Measurements from ENCODE around the gene VN1R4.
"Not testable (repeated sequence)": the region's sequence is repeated elsewhere in the genome, so short reads cannot be mapped to it uniquely, and the experiment has no call there.

The VN1R4 gene, protein sequence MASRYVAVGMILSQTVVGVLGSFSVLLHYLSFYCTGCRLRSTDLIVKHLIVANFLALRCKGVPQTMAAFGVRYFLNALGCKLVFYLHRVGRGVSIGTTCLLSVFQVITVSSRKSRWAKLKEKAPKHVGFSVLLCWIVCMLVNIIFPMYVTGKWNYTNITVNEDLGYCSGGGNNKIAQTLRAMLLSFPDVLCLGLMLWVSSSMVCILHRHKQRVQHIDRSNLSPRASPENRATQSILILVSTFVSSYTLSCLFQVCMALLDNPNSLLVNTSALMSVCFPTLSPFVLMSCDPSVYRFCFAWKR

DNA sequence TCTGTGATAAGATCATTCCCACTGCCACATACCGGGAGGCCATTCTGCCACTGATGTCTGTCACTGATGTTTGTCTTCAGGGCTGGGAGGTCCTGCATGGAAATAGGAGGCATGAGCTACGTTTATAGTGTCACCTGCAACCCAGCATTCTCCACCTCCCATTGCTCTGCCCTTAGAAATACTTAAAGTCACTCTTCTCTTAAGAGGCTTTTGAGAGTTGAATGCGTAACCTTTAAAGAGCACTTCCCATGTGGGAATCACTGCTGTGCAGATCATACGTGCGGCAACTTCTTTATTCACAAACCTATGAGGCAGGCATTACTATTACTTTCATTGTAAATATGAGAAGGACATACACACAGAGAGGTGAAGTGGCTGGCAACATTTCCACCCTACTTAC is at the start of gene VN1R4:
TSS of gene VN1R4 (minus strand) at position 101 of the 400 bp plus-strand sequence. CDS start at position 43, 58 bp downstream.
- not testable (repeated sequence) for DNase-seq

DNA sequence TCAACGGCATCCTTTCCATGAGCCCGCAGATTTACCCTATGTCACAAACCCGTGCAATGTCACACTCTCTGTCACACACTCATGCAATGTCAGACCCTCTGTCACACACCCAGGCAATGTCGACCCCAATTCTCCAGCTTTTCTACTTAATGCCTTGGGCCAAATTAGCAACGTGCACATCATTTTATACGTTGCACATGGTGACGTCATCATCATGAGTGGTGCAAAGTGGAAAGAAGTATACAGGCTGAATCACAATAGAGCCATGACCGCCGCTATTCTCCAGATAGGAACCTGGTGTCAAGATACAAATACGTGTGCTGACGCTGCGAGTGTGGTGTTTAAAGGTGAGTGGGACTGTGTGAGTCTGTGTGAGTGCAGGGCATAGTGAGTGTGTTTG is 44.4 kb upstream of the VN1R4 start:
- DNase-seq = no peak

DNA sequence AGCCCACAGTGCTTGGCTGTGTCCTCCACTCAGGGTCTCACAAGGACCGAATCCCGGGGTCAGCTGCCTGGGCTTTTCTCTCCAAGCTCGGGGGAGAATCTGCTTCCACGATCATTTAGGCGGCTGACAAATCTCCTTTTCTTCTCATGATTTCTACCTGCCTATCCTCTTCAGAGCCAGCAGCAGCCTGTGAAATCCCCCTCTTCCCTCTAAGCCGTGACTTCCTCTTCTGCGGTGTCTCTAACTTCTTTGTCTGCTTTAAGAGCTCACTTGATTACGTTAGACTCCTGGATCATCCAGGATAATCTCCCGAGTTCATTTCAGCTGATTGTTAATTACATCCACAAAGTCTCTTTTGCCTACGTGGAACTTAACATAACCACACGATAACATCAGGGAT is 43.5 kb upstream of the VN1R4 start:
- DNase-seq = no peak

DNA sequence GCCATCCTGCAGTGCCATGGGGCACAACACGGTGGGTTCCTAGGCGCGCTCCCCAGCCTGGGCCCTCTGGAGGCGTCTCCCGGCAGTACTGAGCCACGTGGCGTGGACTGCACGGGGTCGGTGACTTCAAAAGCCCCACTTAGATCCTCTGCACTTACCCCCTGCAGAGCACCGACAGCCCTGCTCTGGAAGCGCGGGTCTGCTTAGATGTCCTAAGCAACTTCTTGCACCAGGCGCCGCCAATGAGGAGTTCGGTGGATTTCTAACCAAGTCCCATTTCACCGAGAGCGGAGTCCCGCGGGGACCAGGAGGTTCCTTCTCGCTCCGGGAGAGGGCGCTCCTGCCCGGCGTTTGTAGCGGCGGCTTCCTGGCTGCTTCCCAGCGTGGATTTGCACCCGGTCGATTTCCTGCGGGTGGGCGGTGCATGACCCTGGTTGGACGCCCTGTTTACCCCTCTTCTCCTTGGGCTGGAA is 40.9 kb upstream of the VN1R4 start:
- DNase-seq = peak; percentile 4

DNA sequence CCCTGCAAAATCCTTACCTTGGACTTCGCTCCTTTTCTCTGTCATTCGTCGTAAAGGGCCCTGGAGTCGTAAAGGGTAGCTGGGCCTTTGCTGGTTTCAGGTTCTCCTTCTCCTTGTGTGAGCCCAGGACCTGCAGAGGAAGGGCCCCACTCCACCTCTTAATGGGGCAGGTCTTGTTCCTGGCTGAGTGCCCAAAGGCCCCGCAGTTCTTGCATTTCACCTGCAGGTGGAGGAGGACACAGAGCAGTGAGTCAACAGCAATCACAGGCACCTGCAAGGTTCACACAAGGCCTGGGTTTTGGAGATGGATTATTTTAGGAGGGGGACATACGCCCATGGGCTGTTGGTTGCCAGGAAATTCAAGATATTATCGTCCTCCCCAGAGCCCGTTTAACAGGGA is 33.8 kb upstream of the VN1R4 start:
- DNase-seq = not testable (repeated sequence)

DNA sequence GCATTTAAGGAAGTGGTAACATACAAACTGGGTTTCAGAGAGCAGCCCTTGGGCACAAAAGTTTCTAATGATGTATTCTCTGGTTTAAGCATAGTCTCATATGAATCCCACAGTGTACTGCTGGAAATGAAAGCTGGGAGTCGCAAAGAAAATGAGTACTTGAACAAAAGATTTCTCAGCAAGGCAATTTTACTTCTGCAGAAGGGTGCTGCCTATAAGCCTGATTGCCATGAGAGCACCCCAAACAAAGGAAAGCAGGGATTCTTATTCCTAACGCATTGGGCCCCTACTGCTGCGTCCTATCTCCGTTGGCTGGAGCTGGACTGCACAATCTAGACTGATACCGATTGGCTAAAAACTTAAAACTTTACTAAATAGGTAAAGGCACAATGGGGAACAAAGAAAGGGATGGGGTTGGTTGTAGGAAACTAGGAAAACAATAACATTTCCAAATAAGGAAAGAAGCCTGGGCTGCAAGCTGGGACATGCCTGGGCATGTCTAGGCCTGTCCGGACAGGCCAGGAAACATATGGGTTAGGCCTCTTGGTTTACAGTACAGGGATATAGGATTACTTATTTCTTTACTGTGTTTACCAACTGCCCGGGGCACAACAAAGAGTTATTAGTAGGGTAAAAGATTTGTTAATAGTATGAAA is 27.4 kb upstream of the VN1R4 start:
- no peak for DNase-seq

DNA sequence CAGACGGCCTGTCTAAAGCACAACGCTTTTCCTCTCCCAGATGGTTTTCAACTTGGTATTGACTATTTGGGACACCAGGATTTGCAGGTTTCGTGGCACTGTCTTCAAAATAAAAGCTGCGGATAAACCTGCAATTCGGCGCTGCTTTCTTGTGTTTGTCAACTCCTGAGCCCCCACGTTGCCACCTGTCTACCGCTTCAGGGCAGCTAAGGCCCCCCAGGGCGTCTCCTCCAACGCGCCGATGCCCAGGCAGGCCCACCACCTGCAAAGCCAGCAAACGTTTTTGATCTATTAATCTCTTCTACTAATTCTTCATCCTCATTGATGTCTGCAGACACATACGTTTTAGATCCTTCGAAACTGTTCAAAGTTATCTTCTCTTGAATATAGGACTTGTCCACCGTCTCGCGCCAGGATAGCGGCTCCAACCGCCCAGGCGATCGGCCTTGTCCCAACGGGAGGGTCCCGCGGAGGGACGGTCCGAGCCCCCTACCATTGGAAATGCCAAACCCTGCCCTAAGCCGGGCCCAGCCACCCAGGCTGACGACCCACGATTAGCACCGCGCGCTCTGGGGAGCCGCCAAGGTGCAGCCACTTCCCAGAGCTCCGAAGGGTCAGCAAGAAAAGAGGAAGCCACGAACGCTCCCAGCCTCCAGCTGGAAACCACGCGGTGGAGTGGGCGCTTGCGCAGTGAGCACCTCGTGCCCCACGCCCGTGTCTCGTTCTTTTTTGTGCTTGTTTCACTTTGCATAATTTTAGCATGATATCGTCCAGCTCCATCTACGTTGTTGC is 23.4 kb upstream of the VN1R4 start:
- DNase-seq = no peak

DNA sequence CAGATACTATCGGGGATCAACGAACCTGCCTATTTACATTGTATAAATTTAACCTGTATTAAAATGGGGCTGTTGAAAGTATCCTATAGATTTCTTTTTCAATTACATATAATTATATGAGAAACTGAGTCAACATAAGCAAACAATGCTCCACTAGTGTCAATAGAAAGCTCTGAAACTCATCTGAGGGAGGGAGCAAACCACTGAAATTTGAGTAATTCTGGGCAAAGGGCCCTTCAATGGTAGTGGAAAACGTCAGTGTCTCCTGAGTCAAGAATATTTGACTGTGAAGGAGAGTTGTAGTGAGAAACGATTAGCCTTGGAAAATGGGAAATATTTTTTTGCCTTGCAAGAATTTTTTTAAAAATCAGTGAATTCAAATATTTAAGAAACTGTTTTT is 17.6 kb upstream of the VN1R4 start:
- no peak for DNase-seq

DNA sequence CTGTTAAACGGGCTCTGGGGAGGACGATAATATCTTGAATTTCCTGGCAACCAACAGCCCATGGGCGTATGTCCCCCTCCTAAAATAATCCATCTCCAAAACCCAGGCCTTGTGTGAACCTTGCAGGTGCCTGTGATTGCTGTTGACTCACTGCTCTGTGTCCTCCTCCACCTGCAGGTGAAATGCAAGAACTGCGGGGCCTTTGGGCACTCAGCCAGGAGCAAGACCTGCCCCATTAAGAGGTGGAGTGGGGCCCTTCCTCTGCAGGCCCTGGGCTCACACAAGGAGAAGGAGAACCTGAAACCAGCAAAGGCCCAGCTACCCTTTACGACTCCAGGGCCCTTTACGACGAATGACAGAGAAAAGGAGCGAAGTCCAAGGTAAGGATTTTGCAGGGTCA is 14.4 kb upstream of the VN1R4 start:
- DNase-seq = not testable (repeated sequence)

DNA sequence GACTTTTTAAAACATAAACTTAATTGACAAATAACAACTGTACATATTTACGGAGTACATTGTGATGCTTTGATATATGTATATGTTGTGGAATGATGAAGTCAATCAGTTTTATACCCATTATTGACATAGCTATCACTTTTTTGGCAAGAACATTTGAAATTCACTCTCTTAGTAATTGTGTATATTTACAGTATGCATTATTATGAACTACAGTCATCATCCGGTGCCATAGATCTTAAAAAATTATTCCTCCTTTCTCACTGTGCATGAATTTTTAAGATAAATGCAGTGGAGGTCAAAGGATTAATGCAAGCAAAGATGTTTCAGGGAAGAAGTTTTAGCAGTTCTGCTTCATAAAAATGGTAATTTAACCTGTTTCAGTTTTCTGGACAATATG is 8.0 kb upstream of the VN1R4 start:
- DNase-seq = no peak

DNA sequence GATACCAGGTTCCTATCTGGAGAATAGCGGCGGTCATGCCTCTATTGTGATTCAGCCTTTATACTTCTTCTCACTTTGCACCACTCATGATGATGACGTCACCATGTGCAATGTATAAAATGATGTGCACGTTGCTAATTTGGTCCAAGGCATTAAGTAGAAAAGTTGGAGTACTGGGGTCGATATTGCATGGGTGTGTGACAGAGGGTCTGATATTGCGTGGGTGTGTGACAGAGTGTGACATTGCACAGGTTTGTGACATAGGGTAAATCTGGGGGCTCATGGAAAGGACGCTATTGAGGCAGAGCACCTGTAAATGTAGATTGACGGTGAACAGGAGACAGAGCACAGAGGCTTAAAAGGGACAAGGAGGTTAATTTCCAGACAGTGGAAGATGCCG is 4.5 kb upstream of the VN1R4 start:
- DNase-seq = no peak

DNA sequence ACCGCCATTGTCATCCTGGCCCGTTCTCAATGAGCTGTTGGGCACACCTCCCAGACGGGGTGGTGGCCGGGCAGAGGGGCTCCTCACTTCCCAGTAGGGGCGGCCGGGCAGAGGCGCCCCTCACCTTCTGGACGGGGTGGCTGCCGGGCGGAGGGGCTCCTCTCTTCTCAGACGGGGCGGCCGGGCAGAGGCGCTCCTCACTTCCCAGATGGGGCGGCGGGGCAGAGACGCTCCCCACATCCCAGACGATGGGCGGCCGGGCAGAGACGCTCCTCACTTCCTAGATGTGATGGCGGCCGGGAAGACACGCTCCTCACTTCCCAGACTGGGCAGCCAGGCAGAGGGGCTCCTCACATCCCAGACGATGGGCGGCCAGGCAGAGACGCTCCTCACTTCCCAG is 2.3 kb upstream of the VN1R4 start:
- not testable (repeated sequence) for DNase-seq

DNA sequence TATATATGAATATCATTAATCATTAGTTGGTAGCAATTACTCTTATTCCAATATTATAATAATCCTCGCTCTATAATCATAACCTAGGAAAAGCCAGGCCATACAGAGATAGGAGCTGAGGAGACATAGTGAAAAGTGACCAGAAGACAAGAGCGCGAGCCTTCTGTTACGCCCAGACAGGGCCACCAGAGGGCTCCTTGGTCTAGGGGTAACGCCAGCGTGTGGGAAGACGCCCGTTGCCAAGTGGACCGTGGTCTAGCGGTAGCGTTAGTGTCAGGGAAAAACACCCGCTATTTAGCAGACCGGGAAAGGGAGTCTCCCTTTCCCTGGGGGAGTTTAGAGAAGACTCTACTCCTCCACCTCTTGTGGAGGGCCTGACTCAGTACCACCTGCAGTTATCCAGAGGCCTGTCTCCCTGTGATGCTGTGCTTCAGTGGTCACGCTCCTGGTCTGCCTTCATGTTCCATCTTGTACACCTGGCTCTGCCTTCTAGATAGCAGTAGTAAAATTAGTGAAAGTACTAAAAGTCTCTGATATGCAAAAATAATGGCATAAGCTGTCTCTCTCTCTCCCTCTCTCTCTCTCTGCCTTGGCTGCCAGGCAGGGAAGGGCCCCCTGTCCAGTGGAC is 9.7 kb downstream of the VN1R4 start, which contains the start of gene VN1R2:
TSS of gene VN1R2 (plus strand) at position 578 of the 628 bp plus-strand sequence. CDS start 84 bp downstream, outside the sequence.
- DNase-seq = not testable (repeated sequence)

DNA sequence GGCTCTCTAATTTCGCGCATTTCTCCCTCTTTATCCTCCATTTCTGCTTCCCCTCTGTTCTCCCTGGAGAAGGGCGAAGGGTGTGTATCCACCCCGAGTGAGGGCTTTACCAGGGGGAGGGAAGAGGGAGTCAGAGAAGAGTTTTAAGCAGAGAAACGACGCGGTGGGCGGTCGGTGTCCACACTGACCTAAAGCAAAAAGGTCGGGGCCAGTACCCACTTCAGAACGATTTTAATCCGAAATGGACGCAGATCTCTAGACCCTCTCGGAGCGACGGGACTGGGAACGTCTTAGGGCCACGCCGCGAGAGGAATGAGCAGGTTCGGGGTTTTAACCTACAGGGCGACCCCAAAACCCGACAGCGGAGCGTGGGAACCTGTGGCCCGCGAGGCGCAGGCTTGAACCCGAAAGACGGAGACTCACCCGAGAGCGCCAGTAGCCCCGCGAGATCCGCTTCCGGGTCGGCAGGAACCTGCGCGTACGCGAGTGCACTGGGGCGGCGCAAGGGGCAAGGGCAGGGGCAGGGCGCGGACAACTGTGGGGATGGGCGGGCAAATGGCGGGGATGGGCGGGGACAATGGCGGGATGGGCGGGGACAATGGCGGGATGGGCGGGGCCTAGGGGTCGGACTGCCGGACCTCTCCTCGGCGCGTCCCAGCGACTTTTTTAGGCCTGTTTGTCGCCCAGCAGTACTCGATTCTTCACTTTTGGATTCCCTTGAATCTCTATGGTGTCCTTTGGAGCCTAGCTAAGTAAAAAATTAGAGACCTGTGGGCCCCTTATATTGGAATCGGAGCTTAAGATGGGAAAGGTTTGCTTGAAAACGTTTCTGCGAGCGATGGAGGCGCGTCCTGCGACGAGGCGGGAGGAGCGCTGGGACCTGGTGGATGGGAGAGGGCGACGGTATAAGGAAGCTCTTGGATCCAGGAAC is 12.8 kb downstream of the VN1R4 start, which contains the start of gene ZNF677:
TSS of gene ZNF677 (minus strand) at position 463 of the 931 bp plus-strand sequence. CDS start 3,323 bp downstream, outside the sequence.
- no peak for DNase-seq

DNA sequence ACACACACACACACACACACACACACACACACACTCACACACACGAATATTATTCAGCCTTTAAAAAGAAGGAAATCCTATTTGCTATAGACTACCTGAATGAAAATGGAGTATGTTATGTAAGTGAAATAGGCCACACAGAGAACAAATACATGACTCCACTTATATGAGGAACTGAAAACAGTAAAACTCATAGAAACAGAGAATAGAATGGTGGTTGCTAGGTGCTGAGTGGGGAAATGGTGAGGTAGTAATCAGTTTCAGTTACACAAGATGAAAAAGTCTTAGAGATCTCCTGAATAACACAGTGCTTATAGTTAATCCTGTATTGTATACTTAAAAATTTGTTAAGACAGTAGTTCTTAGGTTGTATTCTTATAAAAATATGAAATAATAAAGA is 21.0 kb downstream of the VN1R4 start:
- no peak for DNase-seq

DNA sequence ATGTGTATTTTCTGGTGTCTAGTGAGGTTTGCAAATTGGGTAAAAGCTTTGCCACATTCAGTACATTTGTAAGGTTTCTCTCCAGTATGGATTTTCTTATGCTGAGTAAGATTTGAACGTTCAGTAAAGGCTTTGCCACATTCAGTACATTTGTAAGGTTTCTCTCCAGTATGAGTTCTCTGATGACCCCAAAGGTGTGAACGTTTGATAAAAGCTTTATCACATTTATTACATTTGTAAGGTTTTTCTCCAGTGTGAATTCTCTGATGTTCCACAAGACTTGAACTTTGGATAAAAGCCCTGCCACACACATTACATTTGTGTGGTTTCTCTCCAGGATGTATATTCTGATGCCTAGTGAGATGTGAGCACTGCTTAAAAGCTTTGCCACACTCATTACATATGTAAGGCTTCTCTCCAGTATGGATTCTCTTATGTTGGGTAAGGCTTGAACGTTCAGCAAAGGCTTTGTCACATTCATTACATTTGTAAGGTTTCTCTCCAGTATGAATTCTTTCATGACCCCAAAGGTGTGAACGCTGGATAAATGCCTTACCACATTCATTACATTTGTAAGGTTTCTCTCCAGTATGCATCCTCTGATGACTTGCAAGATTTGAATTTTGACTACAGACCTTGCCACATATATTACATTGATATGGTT is 30.3 kb downstream of the VN1R4 start:
- DNase-seq = no peak

DNA sequence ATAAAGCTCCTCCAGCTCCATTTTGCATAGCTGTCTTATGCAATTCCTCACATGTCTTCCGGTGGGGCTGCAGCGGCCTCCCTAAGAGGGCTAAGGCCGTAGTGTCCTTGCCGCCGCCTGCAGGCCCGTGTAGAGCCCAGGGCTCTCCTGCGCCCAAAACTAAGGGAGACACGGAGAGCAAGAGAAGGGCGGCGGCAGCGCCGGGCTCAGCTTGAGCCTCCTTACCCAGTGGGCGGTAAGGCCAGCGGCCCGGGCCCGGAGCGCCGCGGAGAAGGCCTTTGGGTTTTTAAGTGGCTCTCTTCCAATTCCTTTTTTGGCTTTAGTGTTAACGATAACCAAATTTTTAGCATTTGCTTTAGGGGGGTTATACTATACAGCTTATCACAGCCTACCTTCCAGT is 42.9 kb downstream of the VN1R4 start:
- DNase-seq = no peak

DNA sequence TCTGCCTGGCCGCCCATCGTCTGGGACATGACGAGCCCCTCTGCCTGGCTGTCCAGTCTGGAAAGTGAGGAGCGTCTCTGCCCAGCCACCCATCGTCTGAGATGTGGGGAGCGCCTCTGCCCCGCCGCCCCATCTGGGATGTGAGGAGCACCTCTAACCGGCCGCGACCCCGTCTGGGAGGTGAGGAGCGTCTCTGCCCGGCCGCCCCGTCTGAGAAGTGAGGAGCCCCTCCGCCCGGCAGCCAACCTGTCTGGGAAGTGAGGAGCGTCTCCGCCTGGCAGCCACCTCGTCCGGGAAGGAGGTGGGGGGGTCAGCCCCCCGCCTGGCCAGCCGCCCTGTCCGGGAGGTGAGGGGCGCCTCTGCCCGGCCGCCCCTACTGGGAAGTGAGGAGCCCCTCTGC is 44.8 kb downstream of the VN1R4 start:
- DNase-seq = not testable (repeated sequence)

All from NCI-H1694 (cell line).